Dedifferentiated amniotic fluid mesenchymal stem cell (primary cell): Measurements from ENCODE around the gene SPRR2G.
"Not testable (repeated sequence)": the region's sequence is repeated elsewhere in the genome, so short reads cannot be mapped to it uniquely, and the experiment has no call there.

Source experiments
- DNase-seq: peaks from one replicate; pipeline ENCODE4 v3.0.0-alpha.2; 2016; ENCODE audit errors: extremely low spot score

The SPRR2G gene

GRCh38 chr1:153150846-153151245 lies at the start of gene SPRR2G:
SPRR2G (minus strand) TSS chr1:153150890; CDS start chr1:153150110, 780 bp downstream.
- DNase-seq: no peak

- no peak for DNase-seq
Observed at GRCh38 chr1:153195216-153195615, 44.5 kb upstream of the SPRR2G start.

- no peak for DNase-seq
Observed at GRCh38 chr1:153194331-153195050, 43.8 kb upstream of the SPRR2G start.

- no peak for DNase-seq
Observed at GRCh38 chr1:153192697-153193096, 42.0 kb upstream of the SPRR2G start.

GRCh38 chr1:153190373-153190772 lies 39.7 kb upstream of the SPRR2G start:
- DNase-seq: no peak

GRCh38 chr1:153188301-153188700 lies 37.6 kb upstream of the SPRR2G start:
- not testable (repeated sequence) for DNase-seq

GRCh38 chr1:153180556-153180955 lies 29.9 kb upstream of the SPRR2G start:
- DNase-seq: no peak

GRCh38 chr1:153178922-153179321 lies 28.2 kb upstream of the SPRR2G start:
- no peak for DNase-seq

- no peak for DNase-seq
Observed at GRCh38 chr1:153174624-153175023, 23.9 kb upstream of the SPRR2G start.

GRCh38 chr1:153168686-153169085 lies 18.0 kb upstream of the SPRR2G start:
- no peak for DNase-seq

- no peak for DNase-seq
Observed at GRCh38 chr1:153155541-153155940, 4.9 kb upstream of the SPRR2G start.

GRCh38 chr1:153152481-153152880 lies 1.8 kb upstream of the SPRR2G start:
- no peak for DNase-seq

GRCh38 chr1:153141377-153141776 lies 9.3 kb downstream of the SPRR2G start:
- DNase-seq: no peak

- DNase-seq: no peak
Observed at GRCh38 chr1:153140484-153140883, 10.2 kb downstream of the SPRR2G start.

GRCh38 chr1:153133743-153134142 lies 16.9 kb downstream of the SPRR2G start:
- DNase-seq: no peak

- DNase-seq: no peak
Observed at GRCh38 chr1:153133267-153133666, 17.4 kb downstream of the SPRR2G start.

GRCh38 chr1:153128688-153129087 lies 22.0 kb downstream of the SPRR2G start:
- DNase-seq: not testable (repeated sequence)

GRCh38 chr1:153127296-153127695 lies 23.4 kb downstream of the SPRR2G start:
- DNase-seq: no peak

GRCh38 chr1:153125536-153125935 lies 25.2 kb downstream of the SPRR2G start:
- no peak for DNase-seq

- not testable (repeated sequence) for DNase-seq
Observed at GRCh38 chr1:153123793-153124192, 26.9 kb downstream of the SPRR2G start.

- DNase-seq: no peak
Observed at GRCh38 chr1:153122831-153123421, 27.8 kb downstream of the SPRR2G start.

- no peak for DNase-seq
Observed at GRCh38 chr1:153120945-153121344, 29.7 kb downstream of the SPRR2G start.

GRCh38 chr1:153119491-153119971 lies 31.2 kb downstream of the SPRR2G start:
- DNase-seq: no peak
